Loucy (cell line): Measurements from ENCODE around the gene PFN1.

Source experiments
- H2AFZ ChIP-seq: fragments of 200-600 bp; sonication (generic); 2 replicates; pipeline ENCODE4 v1.6.0; 2016; ENCODE audit warnings: antibody characterized with exemption, mild to moderate bottlenecking, low read length, moderate library complexity
- H3F3A ChIP-seq: fragments of 200-600 bp; 2 replicates; pipeline ENCODE4 v1.6.0; 2016; ENCODE audit warnings: antibody characterized with exemption, low read depth, mild to moderate bottlenecking
- H3K27me3 ChIP-seq: fragments of 200-600 bp; sonication (generic); 2 replicates; pipeline ENCODE4 v1.6.1; 2014; ENCODE audit warnings: low read length, mild to moderate bottlenecking; ENCODE audit not compliant: insufficient read depth, poor library complexity, severe bottlenecking
- H3K36me3 ChIP-seq: fragments of 200-600 bp; sonication (generic); 2 replicates; pipeline ENCODE4 v1.6.1; 2016; ENCODE audit warnings: low read length; ENCODE audit not compliant: insufficient read depth
- H3K4me1 ChIP-seq: fragments of 200-600 bp; sonication (generic); 2 replicates; pipeline ENCODE4 v1.5.1; 2014; ENCODE audit warnings: low read length, mild to moderate bottlenecking; ENCODE audit not compliant: insufficient read depth, poor library complexity, severe bottlenecking
- H3K4me2 ChIP-seq: fragments of 200-600 bp; sonication (generic); 2 replicates; pipeline ENCODE4 v1.6.0; 2014; ENCODE audit warnings: antibody characterized with exemption, low read length, low read depth, mild to moderate bottlenecking; ENCODE audit not compliant: poor library complexity, severe bottlenecking
- H3K4me3 ChIP-seq: fragments of 200-600 bp; sonication (generic); 2 replicates; pipeline ENCODE4 v1.5.1; 2014; ENCODE audit warnings: low read length, mild to moderate bottlenecking, mixed read lengths; ENCODE audit not compliant: poor library complexity, severe bottlenecking
- H3K79me2 ChIP-seq: fragments of 200-600 bp; sonication (generic); 2 replicates; pipeline ENCODE4 v1.6.1; 2014; ENCODE audit warnings: low read length; ENCODE audit not compliant: insufficient read depth
- H3K9ac ChIP-seq: fragments of 200-600 bp; sonication (generic); 2 replicates; pipeline ENCODE4 v1.6.0; 2014; ENCODE audit warnings: mild to moderate bottlenecking, low read depth, low read length, moderate library complexity; ENCODE audit not compliant: poor library complexity, severe bottlenecking
- H3K9me2 ChIP-seq: fragments of 200-600 bp; sonication (generic); replicated peaks from 2 replicates; pipeline ENCODE4 v1.6.1; 2016; ENCODE audit warnings: low read depth, low read length, mixed read lengths
- H3K9me3 ChIP-seq: fragments of 200-600 bp; sonication (generic); 2 replicates; pipeline ENCODE4 v1.6.1; 2014; ENCODE audit warnings: mild to moderate bottlenecking, antibody characterized with exemption, low read length, low read depth; ENCODE audit not compliant: insufficient read depth
- H4K20me1 ChIP-seq: fragments of 200-600 bp; sonication (generic); 2 replicates; pipeline ENCODE4 v1.6.0; 2014; ENCODE audit warnings: antibody characterized with exemption, low read length, mild to moderate bottlenecking; ENCODE audit not compliant: insufficient read depth, poor library complexity, severe bottlenecking
- EZH2phosphoT487 ChIP-seq: fragments of 200-600 bp; IDR thresholded peaks from 2 replicates; pipeline ENCODE4 v1.6.1; 2018; ENCODE audit warnings: antibody characterized with exemption, mild to moderate bottlenecking, moderate library complexity, borderline replicate concordance
- TF ChIP-seq, protein P1 (sequence below): fragments of 200-600 bp; sonication (generic); conservative IDR thresholded peaks from 2 replicates; pipeline ENCODE4 v1.5.1; 2014; ENCODE audit warnings: mild to moderate bottlenecking, antibody characterized with exemption, low read length

Gene PFN1

DNA sequence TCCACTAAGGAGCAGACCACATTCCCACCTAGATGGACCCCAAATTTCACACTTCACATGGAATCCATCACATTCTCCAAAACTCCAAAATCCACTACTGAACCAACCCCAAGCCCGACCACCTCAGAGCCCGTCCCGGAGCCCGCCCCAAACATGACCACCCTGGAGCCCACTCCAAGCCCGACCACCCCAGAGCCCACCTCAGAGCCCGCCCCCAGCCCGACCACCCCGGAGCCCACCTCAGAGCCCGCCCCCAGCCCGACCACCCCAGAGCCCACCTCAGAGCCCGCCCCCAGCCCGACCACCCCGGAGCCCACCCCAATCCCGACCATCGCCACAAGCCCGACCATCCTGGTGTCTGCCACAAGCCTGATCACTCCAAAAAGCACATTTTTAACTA, 14.7 kb downstream of the PFN1 start:
- Histone ChIP-seq H3K9me3 (no peaks in the 10 kb centered on the region), H3K4me1 (peaks cover 42% of the 10 kb centered on the region), H3K9me2 (no peaks in the 10 kb centered on the region), H2AFZ (no peak overlapping the region), H3K4me2 (peak overlapping the region; percentile 80), H3K27me3 (no peaks in the 10 kb centered on the region), H3K4me3 (peak overlapping the region; percentile 50), H3K9ac (peak overlapping the region; percentile 52), H3F3A (peaks cover 6% of the 10 kb centered on the region; the same call in 1 of the 2 replicates), H3K79me2 (peaks cover 23% of the 10 kb centered on the region), H4K20me1 (no peaks in the 10 kb centered on the region), H3K36me3 (no peaks in the 10 kb centered on the region)
- TF ChIP-seq EZH2phosphoT487 = no peak
- TF ChIP-seq, protein P1, sequence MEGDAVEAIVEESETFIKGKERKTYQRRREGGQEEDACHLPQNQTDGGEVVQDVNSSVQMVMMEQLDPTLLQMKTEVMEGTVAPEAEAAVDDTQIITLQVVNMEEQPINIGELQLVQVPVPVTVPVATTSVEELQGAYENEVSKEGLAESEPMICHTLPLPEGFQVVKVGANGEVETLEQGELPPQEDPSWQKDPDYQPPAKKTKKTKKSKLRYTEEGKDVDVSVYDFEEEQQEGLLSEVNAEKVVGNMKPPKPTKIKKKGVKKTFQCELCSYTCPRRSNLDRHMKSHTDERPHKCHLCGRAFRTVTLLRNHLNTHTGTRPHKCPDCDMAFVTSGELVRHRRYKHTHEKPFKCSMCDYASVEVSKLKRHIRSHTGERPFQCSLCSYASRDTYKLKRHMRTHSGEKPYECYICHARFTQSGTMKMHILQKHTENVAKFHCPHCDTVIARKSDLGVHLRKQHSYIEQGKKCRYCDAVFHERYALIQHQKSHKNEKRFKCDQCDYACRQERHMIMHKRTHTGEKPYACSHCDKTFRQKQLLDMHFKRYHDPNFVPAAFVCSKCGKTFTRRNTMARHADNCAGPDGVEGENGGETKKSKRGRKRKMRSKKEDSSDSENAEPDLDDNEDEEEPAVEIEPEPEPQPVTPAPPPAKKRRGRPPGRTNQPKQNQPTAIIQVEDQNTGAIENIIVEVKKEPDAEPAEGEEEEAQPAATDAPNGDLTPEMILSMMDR = no peak

GRCh38 chr17:4932756-4933155, 15.6 kb downstream of the PFN1 start:
- H3K9me2 ChIP-seq = no peaks in the 10 kb centered on the region
- no peak overlapping the region for H2AFZ ChIP-seq
- H3F3A ChIP-seq = peaks cover 6% of the 10 kb centered on the region; the same call in 1 of the 2 replicates
- no peak overlapping the region for H3K9ac ChIP-seq
- no peak for TF ChIP-seq EZH2phosphoT487
- TF ChIP-seq, protein P1 = no peak
- no peaks in the 10 kb centered on the region for H3K27me3 ChIP-seq
- no peaks in the 10 kb centered on the region for H4K20me1 ChIP-seq
- no peak overlapping the region for H3K4me2 ChIP-seq
- H3K4me1 ChIP-seq = peaks cover 38% of the 10 kb centered on the region
- H3K79me2 ChIP-seq = peaks cover 14% of the 10 kb centered on the region; the same call in 1 of the 2 replicates
- H3K36me3 ChIP-seq = no peaks in the 10 kb centered on the region
- no peaks in the 10 kb centered on the region for H3K9me3 ChIP-seq
- no peak overlapping the region for H3K4me3 ChIP-seq

GRCh38 chr17:4931963-4932362, 16.4 kb downstream of the PFN1 start, which contains the start of gene GP1BA:
GP1BA (plus strand) TSS chr17:4932277; CDS start chr17:4932605, 328 bp downstream.
- TF ChIP-seq, protein P1 = no peak
- TF ChIP-seq EZH2phosphoT487 = no peak
- peak within 1 kb of the TSS; percentile 52 for H3K9ac ChIP-seq
- no peak within 1 kb of the TSS for H2AFZ ChIP-seq

More at GRCh38 chr17:4931963-4932362, 16.4 kb downstream of the PFN1 start, which contains the start of gene GP1BA:
- no peaks in the 10 kb centered on the region for H4K20me1 ChIP-seq
- H3K4me2 ChIP-seq = peak within 1 kb of the TSS; percentile 80
- no peak within 1 kb of the TSS for H3K4me3 ChIP-seq
- H3K9me3 ChIP-seq = no peaks in the 10 kb centered on the region
- no peaks in the 10 kb centered on the region for H3K27me3 ChIP-seq
- H3K9me2 ChIP-seq = no peaks in the 10 kb centered on the region
- peaks cover 7% of the 10 kb centered on the region; the same call in 1 of the 2 replicates for H3K79me2 ChIP-seq
- peaks cover 6% of the 10 kb centered on the region; the same call in 1 of the 2 replicates for H3F3A ChIP-seq
- no peaks in the 10 kb centered on the region for H3K36me3 ChIP-seq
- peaks cover 32% of the 10 kb centered on the region for H3K4me1 ChIP-seq
